C4-2B (cell line): ENCODE measurements around the gene FLVCR2.
"Not testable (repeated sequence)": the region's sequence is repeated elsewhere in the genome, so short reads cannot be mapped to it uniquely, and the experiment has no call there.

Experiments used
- ZFX ChIP-seq: fragments of 450-650 bp; IDR thresholded peaks from 2 replicates; pipeline ENCODE4 v1.6.1; 2017
- TF ChIP-seq, protein P1 (sequence below): fragments of 450-650 bp; conservative IDR thresholded peaks from 2 replicates; pipeline ENCODE4 v1.5.1; 2017; ENCODE audit warnings: mild to moderate bottlenecking

DNA sequence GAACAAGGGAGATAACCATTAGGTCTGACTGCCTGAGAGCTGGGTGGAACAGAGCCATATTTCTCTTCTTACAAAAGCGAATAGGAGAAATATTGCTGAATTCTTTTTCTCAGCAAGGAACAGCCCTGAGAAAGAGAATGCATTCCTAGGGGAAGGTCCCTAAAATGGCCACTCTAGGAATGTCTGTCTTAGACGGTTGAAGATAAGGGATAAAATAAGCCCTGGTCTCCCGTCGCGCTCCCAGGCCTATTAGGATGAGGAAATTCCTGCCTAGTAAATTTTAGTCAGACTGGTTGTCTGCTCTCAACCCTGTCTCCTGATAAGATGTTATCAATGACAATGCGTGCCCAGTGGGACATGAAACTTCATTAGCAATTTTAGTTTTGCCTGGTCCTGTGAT lies 116.6 kb downstream of the FLVCR2 start:
- TF ChIP-seq, protein P1, sequence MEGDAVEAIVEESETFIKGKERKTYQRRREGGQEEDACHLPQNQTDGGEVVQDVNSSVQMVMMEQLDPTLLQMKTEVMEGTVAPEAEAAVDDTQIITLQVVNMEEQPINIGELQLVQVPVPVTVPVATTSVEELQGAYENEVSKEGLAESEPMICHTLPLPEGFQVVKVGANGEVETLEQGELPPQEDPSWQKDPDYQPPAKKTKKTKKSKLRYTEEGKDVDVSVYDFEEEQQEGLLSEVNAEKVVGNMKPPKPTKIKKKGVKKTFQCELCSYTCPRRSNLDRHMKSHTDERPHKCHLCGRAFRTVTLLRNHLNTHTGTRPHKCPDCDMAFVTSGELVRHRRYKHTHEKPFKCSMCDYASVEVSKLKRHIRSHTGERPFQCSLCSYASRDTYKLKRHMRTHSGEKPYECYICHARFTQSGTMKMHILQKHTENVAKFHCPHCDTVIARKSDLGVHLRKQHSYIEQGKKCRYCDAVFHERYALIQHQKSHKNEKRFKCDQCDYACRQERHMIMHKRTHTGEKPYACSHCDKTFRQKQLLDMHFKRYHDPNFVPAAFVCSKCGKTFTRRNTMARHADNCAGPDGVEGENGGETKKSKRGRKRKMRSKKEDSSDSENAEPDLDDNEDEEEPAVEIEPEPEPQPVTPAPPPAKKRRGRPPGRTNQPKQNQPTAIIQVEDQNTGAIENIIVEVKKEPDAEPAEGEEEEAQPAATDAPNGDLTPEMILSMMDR: not testable (repeated sequence)
- not testable (repeated sequence) for TF ChIP-seq ZFX
